GM15510 (cell line): ENCODE measurements around the gene RAB2B.
A peak's percentile ranks its signal among the peaks of the same experiment; 100 is the strongest.

ENCODE experiments used
- POLR2A ChIP-seq: IDR thresholded peaks from 3 replicates; pipeline ENCODE4 v1.6.1; 2011; ENCODE audit warnings: borderline replicate concordance; ENCODE audit not compliant: insufficient read length; ENCODE audit errors: extremely low read depth

The RAB2B gene

DNA sequence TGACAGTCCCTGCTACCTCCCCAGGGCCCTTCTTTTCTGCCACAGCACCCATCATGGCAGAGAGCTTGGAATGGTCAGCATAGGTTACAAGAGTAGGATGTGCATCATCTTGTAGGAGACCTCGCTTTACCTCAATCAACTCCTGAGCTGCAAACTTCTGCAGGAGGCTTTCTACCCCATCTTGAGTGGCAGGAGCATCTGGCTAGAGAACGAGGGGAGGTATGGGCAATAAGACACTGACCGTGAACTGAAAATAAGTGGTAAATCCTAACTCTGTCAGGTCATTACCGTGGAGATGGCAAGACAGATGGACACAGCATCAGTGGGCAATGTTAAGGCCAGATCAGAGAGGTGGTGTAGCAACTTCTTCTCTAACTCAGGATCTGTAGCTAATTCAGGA is 26.6 kb upstream of the RAB2B start:
- no peak for TF ChIP-seq POLR2A

DNA sequence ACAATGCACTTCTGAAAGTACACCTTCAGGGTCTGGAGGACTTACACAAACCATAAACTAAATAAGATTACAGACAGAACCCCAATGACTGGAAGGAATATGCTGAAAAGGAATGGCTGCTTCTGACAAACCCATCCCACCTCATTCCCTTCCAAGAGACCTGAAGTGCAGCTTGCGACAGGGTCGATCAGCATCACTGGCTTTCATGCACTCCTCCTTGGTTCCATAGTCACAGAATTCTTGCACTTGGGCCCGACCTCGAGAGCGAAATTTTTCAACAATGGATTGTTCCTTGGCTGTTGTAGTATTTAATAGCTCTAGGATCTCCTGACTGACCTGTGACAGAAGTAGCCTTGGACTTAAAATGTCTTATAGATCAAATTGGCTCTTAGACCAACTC is 24.8 kb upstream of the RAB2B start:
- no peak for TF ChIP-seq POLR2A

DNA sequence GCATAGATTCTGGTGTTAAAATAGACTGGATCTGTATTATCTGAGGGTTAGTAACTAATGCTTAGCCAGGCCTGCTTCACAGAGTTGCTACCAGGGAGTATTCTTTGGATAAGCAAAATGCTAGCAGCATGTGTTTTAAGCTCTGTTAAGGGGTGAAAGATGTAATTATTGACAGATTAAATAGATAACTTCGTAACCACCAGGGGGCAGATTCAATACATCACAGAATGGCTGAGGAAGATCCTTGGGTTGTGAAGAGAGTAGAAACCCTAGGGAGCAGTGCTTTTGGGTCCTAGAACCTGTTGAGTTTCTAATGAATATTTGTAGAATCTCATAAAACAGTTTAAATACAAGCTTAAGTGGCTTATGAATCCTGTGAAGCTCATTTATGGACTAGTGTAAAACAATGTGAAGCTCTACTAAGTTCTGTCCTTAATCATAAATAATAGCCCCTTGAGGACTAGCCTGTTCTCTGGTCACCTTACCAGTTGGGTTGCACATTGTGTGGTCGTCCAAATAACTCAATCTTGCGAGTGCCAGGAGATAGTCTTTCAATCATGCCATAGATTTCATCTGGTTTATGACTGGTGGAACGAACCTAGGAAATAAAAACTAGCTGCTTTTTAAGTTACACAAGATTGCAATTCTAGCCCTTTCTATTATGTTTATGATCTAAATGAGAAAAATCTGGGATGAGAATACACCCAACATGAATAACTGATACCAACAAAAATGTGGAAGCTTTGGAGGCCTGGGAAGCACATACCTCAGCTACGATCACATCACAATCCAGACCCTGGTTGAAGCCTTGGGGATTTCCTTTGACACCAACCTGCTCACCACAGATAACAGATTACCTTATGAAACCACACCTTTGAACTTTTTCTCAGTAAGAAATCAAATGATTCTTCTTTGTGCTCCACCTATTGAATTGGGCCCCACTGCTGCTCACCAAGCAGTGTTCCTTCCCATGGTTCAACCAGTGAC is 22.1 kb upstream of the RAB2B start:
- TF ChIP-seq POLR2A, result no peak

DNA sequence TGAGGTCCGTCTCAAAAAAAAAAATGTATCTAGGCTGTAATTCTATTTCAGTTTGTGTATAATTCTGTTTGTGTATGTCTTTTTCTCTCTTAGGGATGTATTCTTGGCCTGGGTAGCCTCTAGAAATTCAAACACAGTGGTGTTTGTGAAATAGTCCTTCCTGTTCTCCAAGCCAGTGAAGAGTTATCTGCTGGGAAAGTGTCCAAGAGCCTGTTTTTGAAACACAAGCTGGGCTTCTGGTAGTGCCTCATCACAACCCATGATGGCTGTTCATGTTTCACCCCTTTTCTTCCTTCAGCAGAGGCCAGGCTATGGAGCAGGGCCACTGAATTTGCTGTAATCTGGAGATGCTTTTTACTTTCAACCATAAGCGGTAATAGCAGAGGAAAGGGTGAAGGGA is 19.7 kb upstream of the RAB2B start:
- no peak for TF ChIP-seq POLR2A

DNA sequence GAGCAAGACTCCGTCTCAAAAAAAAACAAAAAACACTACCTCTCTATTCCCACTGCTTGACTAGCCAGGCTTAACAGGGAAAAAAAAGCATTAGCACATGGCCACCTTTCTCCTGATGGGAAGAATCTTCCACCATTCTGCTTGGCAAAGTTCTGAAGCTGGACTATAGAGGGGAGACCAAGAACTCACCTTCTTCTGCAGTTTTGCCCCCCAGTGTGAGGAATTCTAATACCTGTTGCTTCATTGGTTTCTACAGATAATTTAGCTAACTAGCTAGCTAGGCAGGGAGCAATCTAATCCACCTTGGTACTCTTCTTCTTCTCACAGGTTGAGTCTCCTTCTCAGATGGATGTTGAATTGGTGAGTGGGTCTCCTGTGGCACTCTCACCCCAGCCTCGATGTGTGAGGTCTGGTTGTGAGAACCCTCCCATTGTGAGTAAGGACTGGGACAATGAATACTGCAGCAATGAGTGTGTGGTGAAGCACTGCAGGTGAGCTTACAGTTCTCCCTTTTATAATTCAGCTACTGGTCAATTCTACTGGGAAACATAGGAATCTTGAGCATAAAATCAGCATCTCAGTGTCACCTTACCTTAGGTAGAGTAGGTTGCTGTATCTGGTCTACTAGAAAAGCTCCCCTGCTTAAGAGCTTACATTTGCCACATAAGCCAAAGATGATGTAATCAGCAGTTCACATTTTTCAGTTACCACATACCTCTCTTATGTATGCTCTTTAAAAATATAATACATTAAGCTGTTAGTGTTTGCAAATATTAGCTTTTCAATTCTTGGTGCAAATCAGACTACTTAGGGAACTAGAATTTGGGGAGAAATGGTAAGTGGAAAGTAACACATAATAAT is 18.4 kb upstream of the RAB2B start:
- no peak for TF ChIP-seq POLR2A

DNA sequence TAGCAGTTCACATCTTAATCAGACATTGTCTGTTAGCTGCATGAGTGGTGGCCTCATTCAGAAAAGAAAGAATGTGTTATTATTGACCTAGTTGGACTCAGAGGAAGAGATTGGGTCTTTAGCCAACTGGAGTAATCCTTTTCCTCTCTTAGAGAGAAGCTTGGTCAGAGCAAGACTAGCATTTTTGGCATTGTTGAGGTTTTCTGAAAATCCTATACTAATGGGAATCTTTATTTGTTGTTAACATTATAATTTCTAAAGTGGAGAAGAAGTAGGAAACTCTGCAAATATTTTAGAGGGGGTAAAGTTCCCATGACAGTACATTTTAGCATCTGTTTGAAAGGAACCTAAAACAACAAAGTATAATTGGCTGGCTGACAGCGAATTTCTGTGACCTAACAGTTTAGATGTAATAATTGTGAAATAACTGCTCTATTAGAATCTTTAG is 9.9 kb upstream of the RAB2B start:
- TF ChIP-seq POLR2A, result no peak

DNA sequence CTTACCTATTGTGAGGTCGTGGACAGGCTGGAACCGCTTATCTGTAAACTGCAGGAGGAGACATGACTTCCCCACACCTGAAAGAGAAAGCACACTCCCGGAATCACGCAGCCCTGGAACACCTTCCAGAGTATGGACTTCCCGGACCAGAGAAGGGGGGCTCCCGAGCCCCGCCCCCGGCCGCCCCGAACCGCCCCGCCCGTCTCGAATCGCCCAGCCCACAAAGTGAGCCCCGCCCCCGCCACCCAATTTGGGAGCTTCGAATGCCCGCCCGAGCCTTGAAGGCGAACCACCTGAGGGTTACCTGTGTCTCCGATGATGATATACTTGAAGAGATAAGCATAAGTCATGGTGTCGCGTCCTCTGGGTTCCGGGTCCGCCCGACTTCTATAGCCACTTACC is 235 bp downstream of the RAB2B start:
- TF ChIP-seq POLR2A, result peak; percentile 33

DNA sequence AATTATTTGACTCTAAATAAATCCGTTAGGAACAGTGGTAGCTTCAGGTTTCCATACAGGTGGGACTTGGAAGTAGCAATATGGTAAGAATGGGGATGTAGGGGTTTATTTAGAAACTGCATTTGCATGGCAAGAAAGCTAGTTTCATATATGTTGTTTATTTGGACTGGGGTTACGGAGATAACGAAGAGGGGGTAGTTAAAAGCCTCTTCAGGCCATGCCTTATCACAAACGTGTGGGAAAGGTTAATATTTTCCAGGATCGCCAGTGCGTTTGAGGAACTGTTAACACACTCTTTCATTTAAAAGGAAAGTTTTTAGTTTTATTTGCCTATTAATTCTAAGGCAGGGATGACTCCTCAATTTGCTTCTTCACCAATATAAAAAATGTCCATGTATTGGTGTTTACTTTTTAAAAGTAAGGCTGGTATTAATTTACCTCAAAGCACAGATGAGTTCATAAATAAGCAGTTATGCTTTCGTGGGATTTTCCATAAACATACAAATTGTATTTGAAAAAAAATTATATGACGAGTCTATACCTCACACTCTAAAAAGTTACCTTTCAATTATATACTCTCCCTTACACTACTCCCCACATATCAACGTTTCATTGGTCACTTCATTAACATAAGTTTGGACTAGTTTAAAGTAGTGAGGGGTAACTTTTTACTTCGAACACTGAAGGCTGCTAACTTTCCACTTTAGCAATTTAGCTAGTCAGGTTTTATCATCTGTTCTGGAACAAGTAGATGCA is 814 bp downstream of the RAB2B start:
- no peak for TF ChIP-seq POLR2A

DNA sequence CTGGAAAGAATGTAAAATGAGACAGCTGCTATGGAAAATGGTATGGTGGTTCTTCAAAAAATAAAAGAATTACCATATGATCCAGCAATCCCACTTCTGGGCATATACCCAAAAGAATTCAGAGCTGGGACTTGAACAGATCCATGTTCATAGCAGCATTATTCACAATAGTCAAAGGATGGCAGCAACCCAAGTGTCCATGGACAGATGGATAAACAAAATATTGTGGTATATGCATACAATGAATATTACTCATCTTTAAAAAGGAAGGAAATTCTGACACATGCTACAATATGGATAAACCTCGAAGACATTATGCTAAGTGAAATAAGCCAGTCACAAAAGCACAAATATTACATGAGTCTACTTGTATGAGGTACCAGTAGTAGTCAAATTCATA is 9.1 kb downstream of the RAB2B start:
- no peak for TF ChIP-seq POLR2A

DNA sequence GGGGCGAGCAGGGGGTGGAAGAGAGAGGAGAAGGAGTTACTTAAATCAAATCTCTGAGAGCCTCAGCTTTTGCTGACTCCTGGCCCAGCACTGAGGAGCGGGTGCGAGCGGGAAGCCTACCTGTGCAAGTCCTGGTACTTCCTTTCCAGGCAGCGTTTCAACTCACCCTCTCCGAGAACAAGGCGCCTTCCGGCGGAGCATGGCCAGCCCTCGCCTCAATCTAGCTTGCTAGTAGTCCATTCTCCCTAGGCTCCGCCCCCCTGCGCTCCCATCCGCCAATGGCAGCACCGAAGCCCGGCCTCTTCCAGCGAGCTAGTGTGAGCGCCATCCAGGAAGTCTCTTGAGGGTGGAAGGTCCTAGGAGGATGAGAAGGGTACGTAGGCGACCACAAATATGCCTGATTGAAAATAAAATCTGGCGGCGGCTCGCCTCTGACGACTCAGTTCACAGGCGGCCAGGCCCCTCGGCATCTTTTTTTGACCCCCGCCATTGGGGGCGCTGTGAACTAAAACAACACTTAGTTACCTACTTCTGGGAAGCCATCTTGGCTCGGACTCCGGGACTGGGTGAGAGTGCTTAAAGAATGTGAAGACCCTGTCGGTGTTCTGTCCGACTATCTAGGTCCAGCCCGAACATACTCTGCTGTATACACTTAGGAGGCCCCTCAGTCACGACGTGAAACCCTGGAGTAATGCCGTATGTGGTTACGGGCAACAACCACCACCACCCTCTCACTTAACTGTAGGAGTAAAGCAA is 20.7 kb downstream of the RAB2B start, which contains the start of gene CHD8:
CHD8 (minus strand) TSS at position 212 of the 756 bp plus-strand sequence. CDS start 24,480 bp downstream, outside the sequence.
- TF ChIP-seq POLR2A, result peak; percentile 79

DNA sequence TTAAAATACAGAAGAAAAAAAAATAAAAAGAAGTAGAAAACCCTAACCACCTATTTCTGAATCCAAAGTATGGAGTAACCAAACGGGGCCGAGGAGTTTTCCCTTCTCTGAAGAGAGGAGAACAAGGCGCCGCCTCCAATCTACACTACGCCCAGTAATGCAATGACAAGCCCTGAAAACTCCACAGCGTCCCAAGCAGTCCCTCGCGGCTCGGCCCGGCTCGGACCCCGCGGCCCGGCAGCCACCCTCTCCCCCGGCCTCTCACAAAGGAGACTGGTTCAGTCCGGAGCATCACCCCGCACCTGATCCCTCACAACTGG is 21.2 kb downstream of the RAB2B start:
- no peak for TF ChIP-seq POLR2A

DNA sequence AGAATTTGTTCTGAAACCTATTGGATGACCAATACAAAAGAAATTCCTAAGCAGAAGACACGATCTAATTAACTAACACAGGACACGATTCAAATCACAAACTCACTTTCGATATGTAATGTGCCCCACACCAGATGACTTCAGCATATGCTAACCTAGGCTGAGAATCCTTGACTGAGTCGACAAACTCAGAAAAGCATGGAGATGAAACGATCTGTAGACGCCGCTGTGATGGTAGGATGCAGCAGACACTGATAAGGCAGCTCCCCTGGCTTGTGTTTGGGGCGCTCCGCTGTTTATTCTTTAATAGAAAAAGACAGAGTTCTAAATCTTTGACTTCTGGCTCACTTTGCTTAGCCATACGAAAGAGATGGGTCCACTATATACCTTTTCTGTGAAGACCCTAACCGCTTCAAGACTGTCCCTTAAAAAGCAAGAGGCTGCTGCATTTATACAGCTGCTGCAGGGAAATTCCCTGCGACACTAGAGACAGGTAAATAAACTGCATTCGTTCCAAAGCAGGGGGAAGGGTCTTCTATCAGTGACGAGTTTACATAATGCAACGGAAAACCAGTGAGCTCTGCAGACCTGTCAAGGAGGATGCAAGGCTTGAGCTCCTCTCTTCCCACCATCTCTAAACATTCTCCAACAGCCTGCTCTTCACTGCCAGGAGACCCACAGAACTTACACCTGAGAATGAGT is 21.8 kb downstream of the RAB2B start:
- no peak for TF ChIP-seq POLR2A

DNA sequence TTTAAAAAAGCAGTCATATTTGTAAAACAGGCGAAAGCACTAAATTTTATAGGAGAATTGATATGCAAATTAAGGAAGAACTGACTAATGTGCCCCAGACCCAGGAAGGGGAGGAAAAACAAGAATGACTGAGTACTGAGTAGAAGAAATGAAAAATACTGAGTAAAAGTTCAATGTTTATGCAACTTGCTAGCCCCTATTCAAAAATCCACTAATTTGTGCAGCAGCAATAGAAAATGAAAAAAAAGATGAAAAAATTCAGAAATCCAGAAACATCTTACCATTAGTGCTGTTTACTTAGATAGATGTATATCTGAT is 26.9 kb downstream of the RAB2B start:
- TF ChIP-seq POLR2A, result no peak
